ENCODE results near the gene TRAPPC2L. TPM values are rescaled to one million over a fixed set of nuclear protein-coding genes. Genes with fewer than 3 reads are reported as not detected.

Gene TRAPPC2L
- total RNA-seq, 3 donors from 2014 or later, result 78.9 to 105 (median 98.0) TPM

Other genes starting within 250 kb of the TRAPPC2L start
- not detected for gene IL17C, start 218.6 kb upstream of the TRAPPC2L start, total RNA-seq
- 100 to 1,000 TPM; 110 to 147 (median 117) TPM for gene CYBA, start 206.1 kb upstream of the TRAPPC2L start, total RNA-seq
- 10 to 100 TPM; 39.0 to 49.2 (median 44.4) TPM for gene MVD, start 194.0 kb upstream of the TRAPPC2L start, total RNA-seq
- 1 to 10 TPM in 2 of 3 donors, under 1 TPM in 1; 0.90 to 1.3 (median 1.2) TPM for gene SNAI3, start 170.6 kb upstream of the TRAPPC2L start, total RNA-seq
- 10 to 100 TPM; 28.0 to 45.7 (median 30.6) TPM for gene RNF166, start 150.7 kb upstream of the TRAPPC2L start, total RNA-seq
- gene CTU2, start 150.6 kb upstream of the TRAPPC2L start, total RNA-seq, result 100 to 1,000 TPM in 2 of 3 donors, 10 to 100 TPM in 1; 96.8 to 129 (median 116) TPM
- gene PIEZO1, start 71.9 kb upstream of the TRAPPC2L start, total RNA-seq, result 100 to 1,000 TPM; 116 to 171 (median 139) TPM
- 10 to 100 TPM; 81.0 to 96.4 (median 87.2) TPM for gene CDT1, start 53.3 kb upstream of the TRAPPC2L start, total RNA-seq
- gene APRT, start 45.2 kb upstream of the TRAPPC2L start, total RNA-seq, result 100 to 1,000 TPM; 534 to 566 (median 566) TPM
- gene GALNS, start 180 bp upstream of the TRAPPC2L start, total RNA-seq, result 10 to 100 TPM; 20.6 to 24.1 (median 21.1) TPM
- gene PABPN1L, start 9.5 kb downstream of the TRAPPC2L start, total RNA-seq, result not detected
- gene CBFA2T3, start 120.1 kb downstream of the TRAPPC2L start, total RNA-seq, result 1 to 10 TPM; 1.0 to 2.0 (median 1.3) TPM
- 10 to 100 TPM; 32.5 to 38.7 (median 34.2) TPM for gene ACSF3, start 236.7 kb downstream of the TRAPPC2L start, total RNA-seq

Data from activated T-cell treated with anti-CD3 and anti-CD28 coated beads, Interleukin-2, amount 50 U/mL, for 4 hours (primary cell).